ENCODE measurements around the gene GDF15.
"Not testable (repeated sequence)": the region's sequence is repeated elsewhere in the genome, so short reads cannot be mapped to it uniquely, and the experiment has no call there.

GDF15 gene

DNA sequence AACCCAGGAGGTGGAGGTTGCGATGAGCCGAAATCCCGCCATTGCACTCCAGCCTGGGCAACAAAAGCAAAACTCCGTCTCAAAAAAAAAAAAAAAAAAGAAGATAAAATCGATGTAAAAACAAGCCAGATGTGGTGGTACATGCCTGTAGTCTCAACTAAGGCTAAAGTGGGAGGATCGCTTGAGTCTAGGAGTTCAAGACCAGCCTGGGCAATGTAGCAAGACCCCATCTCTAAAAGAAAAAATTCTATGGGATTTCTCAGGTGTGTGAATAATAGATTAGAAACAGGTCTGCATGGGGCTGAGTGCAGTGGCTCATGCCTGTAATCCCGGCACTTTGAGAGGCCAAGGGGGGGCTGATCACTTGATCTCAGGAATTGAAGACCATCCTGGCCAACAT, 34.4 kb upstream of the GDF15 start:
- Histone ChIP-seq H3K36me3 (ENCODE audit: insufficient read depth, low read length) (no peaks in the 10 kb centered on the region), H3K79me2 (ENCODE audit: insufficient read depth, low read length) (no peaks in the 10 kb centered on the region), H4K20me1 (ENCODE audit: insufficient read depth, low read length) (no peaks in the 10 kb centered on the region), H3K27me3 (ENCODE audit: insufficient read depth, low read length, poor library complexity) (no peaks in the 10 kb centered on the region), H3K9ac (ENCODE audit: low read depth, low read length) (no peak overlapping the region), H2AFZ (ENCODE audit: low read depth, low read length) (no peak overlapping the region), H3K4me3 (ENCODE audit: low read depth in 1 of 2, low read length in 2 of 2) (no peak overlapping the region), H3K27ac (ENCODE audit: low read length) (no peak overlapping the region), H3K4me2 (ENCODE audit: insufficient read depth, low read length) (no peak overlapping the region), H3K9me3 (ENCODE audit: insufficient read depth, low read length, severe bottlenecking) (no peaks in the 10 kb centered on the region), H3K4me1 (ENCODE audit: insufficient read depth, low read length) (no peaks in the 10 kb centered on the region)
- TF ChIP-seq EZH2 (IDR thresholded peaks at IDR 0.05; ENCODE audit: borderline replicate concordance, low read depth, low read length, severe bottlenecking): no peak
- no peak for TF ChIP-seq CTCF (IDR thresholded peaks at IDR 0.05; ENCODE audit: borderline replicate concordance, extremely low read depth, low read length, poor library complexity, severe bottlenecking)
- ATAC-seq (ENCODE audit: insufficient read depth, low read depth) (no peak), DNase-seq (no peak)

- Histone ChIP-seq H2AFZ (ENCODE audit: low read depth, low read length) (no peak overlapping the region), H3K27me3 (ENCODE audit: insufficient read depth, low read length, poor library complexity) (no peaks in the 10 kb centered on the region), H4K20me1 (ENCODE audit: insufficient read depth, low read length) (no peaks in the 10 kb centered on the region), H3K36me3 (ENCODE audit: insufficient read depth, low read length) (no peaks in the 10 kb centered on the region), H3K9ac (ENCODE audit: low read depth, low read length) (no peak overlapping the region), H3K4me1 (ENCODE audit: insufficient read depth, low read length) (no peaks in the 10 kb centered on the region), H3K4me3 (ENCODE audit: low read depth in 1 of 2, low read length in 2 of 2) (no peak overlapping the region), H3K27ac (ENCODE audit: low read length) (no peak overlapping the region), H3K4me2 (ENCODE audit: insufficient read depth, low read length) (no peak overlapping the region), H3K79me2 (ENCODE audit: insufficient read depth, low read length) (no peaks in the 10 kb centered on the region), H3K9me3 (ENCODE audit: insufficient read depth, low read length, severe bottlenecking) (no peaks in the 10 kb centered on the region)
- ATAC-seq (ENCODE audit: insufficient read depth, low read depth): no peak
- DNase-seq: no peak
- TF ChIP-seq CTCF (IDR thresholded peaks at IDR 0.05; ENCODE audit: borderline replicate concordance, extremely low read depth, low read length, poor library complexity, severe bottlenecking) (no peak), EZH2 (IDR thresholded peaks at IDR 0.05; ENCODE audit: borderline replicate concordance, low read depth, low read length, severe bottlenecking) (no peak)
Measured at GRCh38 chr19:18353378-18354005, 32.5 kb upstream of the GDF15 start.

DNA sequence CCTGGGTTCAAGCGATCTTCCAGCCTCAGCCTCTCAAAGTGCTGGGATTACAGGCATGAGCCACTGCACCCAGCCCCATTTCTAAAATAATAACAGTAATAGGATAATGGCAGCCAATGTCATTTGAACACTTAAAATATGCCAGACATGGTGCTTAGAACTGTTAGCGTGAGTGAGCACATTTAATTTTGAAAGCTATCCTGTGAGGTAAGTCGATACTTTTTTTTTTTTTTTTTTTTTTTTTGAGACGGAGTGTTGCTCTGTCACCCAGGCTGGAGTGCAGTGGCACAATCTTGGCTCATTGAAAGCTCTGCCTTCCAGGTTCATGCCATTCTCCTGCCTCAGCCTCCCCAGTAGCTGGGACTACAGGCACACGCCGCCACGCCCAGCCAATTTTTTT, 31.2 kb upstream of the GDF15 start:
- H3K27me3 ChIP-seq (ENCODE audit: insufficient read depth, low read length, poor library complexity); H3K79me2 ChIP-seq (ENCODE audit: insufficient read depth, low read length); H3K4me2 ChIP-seq (ENCODE audit: insufficient read depth, low read length); H4K20me1 ChIP-seq (ENCODE audit: insufficient read depth, low read length); H3K36me3 ChIP-seq (ENCODE audit: insufficient read depth, low read length); H3K4me3 ChIP-seq (ENCODE audit: low read depth in 1 of 2, low read length in 2 of 2); DNase-seq; H3K4me1 ChIP-seq (ENCODE audit: insufficient read depth, low read length); H3K9me3 ChIP-seq (ENCODE audit: insufficient read depth, low read length, severe bottlenecking); H3K27ac ChIP-seq (ENCODE audit: low read length); H3K9ac ChIP-seq (ENCODE audit: low read depth, low read length); H2AFZ ChIP-seq (ENCODE audit: low read depth, low read length); ATAC-seq (ENCODE audit: insufficient read depth, low read depth): not testable (repeated sequence)

DNA sequence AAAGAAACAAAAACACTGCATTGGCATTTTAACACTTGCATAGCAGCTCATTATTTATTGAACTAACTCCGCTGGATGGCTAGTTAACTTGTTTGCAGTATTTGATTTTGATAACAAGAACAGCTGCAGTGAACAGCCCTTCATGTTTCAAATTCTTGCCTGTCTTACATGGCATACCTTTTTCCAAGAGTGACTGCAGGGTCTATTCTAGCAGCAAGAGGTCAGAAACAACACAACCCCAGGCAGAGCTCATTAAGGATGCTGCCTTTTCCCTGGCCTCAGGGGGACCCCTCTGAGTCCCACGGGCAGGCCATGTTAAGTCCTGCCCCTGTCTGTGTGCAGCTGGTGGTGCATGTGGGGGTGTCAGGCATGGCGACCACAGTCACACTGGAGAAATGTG, 28.9 kb upstream of the GDF15 start:
- DNase-seq: no peak
- Histone ChIP-seq H3K4me3 (ENCODE audit: low read depth in 1 of 2, low read length in 2 of 2) (no peak overlapping the region), H3K9me3 (ENCODE audit: insufficient read depth, low read length, severe bottlenecking) (no peaks in the 10 kb centered on the region), H4K20me1 (ENCODE audit: insufficient read depth, low read length) (no peaks in the 10 kb centered on the region), H3K27me3 (ENCODE audit: insufficient read depth, low read length, poor library complexity) (no peaks in the 10 kb centered on the region), H3K27ac (ENCODE audit: low read length) (no peak overlapping the region), H2AFZ (ENCODE audit: low read depth, low read length) (no peak overlapping the region), H3K9ac (ENCODE audit: low read depth, low read length) (no peak overlapping the region), H3K79me2 (ENCODE audit: insufficient read depth, low read length) (no peaks in the 10 kb centered on the region), H3K36me3 (ENCODE audit: insufficient read depth, low read length) (no peaks in the 10 kb centered on the region), H3K4me2 (ENCODE audit: insufficient read depth, low read length) (no peak overlapping the region), H3K4me1 (ENCODE audit: insufficient read depth, low read length) (no peaks in the 10 kb centered on the region)
- TF ChIP-seq EZH2 (IDR thresholded peaks at IDR 0.05; ENCODE audit: borderline replicate concordance, low read depth, low read length, severe bottlenecking) (no peak), CTCF (IDR thresholded peaks at IDR 0.05; ENCODE audit: borderline replicate concordance, extremely low read depth, low read length, poor library complexity, severe bottlenecking) (no peak)
- no peak for ATAC-seq (ENCODE audit: insufficient read depth, low read depth)
